Measurements from ENCODE around the gene HDDC2. TPM values are rescaled to one million over a fixed set of nuclear protein-coding genes. Genes with fewer than 3 reads are reported as not detected.

Gene HDDC2
- total and polyA plus RNA-seq, 2 experiments from 2014 or later = 69.5 to 131 TPM

GRCh38 chr6:125231133-125231532 lies 70.6 kb downstream of the HDDC2 start (continued):
- no peak for TF ChIP-seq CTCF (conservative IDR thresholded peaks at IDR 0.05; ENCODE audit: low read depth in 2 of 2)
- TF ChIP-seq EZH2 (IDR thresholded peaks at IDR 0.05; ENCODE audit: low read depth, unreplicated experiment) = no peak
- no peak for TF ChIP-seq EZH2phosphoT487 (IDR thresholded peaks at IDR 0.05; ENCODE audit: unreplicated experiment)

DNA sequence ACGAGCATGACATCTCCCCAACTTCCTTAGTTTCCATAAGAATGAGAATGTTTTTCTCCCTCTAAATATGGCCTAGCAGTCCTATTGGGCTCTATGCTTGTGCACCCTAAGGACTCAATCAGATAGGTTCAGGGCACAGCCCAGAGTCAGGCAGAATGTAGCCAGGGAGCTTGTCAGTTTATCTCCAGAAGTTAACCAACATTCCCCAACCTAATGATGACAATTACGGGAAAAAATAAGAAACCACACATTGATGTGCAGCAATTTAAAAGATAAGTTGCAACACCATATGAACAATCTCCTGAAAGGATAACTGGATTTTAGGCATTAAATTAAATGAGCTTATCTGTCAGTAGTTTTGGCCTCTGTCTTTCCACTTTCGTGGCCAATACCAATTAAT lies 71.1 kb downstream of the HDDC2 start:
- H3K27ac ChIP-seq (ENCODE audit: low read depth) = no peak overlapping the region
- H4K20me1 ChIP-seq (replicated peaks; ENCODE audit: insufficient read depth) = no peaks in the 10 kb centered on the region
- Mint-ChIP-seq H3K27ac (no peak overlapping the region), H3K4me3 (no peak overlapping the region), H3K4me1 (peaks cover 10% of the 10 kb centered on the region; the same call in 2 of the 3 replicates), H3K36me3 (ENCODE audit: low read depth) (no peaks in the 10 kb centered on the region), H3K9me3 (no peaks in the 10 kb centered on the region), H3K27me3 (ENCODE audit: insufficient read depth, low read depth, poor library complexity) (no peaks in the 10 kb centered on the region)
- no peaks in the 10 kb centered on the region for H3K27me3 ChIP-seq (ENCODE audit: insufficient read depth)
- H3K9me2 ChIP-seq (ENCODE audit: insufficient read depth) = no peaks in the 10 kb centered on the region
- H3K4me1 ChIP-seq (ENCODE audit: insufficient read depth) = no peaks in the 10 kb centered on the region
- H3F3A ChIP-seq (replicated peaks; ENCODE audit: low read depth) = no peaks in the 10 kb centered on the region
- H3K79me2 ChIP-seq (replicated peaks; ENCODE audit: insufficient read depth) = no peaks in the 10 kb centered on the region
- no peaks in the 10 kb centered on the region for H3K36me3 ChIP-seq (ENCODE audit: insufficient read depth)
- DNase-seq (ENCODE audit: low spot score) (no peak), ATAC-seq (no peak)
- H3K4me2 ChIP-seq = no peak overlapping the region
- H2AFZ ChIP-seq = no peak overlapping the region
- H3K4me3 ChIP-seq = no peak overlapping the region
- no peak for TF ChIP-seq CREB1 (CRISPR knock-in tag; IDR thresholded peaks at IDR 0.05; ENCODE audit: low read depth)
- no peak for TF ChIP-seq EZH2phosphoT487 (IDR thresholded peaks at IDR 0.05; ENCODE audit: unreplicated experiment)
- TF ChIP-seq, protein P1, sequence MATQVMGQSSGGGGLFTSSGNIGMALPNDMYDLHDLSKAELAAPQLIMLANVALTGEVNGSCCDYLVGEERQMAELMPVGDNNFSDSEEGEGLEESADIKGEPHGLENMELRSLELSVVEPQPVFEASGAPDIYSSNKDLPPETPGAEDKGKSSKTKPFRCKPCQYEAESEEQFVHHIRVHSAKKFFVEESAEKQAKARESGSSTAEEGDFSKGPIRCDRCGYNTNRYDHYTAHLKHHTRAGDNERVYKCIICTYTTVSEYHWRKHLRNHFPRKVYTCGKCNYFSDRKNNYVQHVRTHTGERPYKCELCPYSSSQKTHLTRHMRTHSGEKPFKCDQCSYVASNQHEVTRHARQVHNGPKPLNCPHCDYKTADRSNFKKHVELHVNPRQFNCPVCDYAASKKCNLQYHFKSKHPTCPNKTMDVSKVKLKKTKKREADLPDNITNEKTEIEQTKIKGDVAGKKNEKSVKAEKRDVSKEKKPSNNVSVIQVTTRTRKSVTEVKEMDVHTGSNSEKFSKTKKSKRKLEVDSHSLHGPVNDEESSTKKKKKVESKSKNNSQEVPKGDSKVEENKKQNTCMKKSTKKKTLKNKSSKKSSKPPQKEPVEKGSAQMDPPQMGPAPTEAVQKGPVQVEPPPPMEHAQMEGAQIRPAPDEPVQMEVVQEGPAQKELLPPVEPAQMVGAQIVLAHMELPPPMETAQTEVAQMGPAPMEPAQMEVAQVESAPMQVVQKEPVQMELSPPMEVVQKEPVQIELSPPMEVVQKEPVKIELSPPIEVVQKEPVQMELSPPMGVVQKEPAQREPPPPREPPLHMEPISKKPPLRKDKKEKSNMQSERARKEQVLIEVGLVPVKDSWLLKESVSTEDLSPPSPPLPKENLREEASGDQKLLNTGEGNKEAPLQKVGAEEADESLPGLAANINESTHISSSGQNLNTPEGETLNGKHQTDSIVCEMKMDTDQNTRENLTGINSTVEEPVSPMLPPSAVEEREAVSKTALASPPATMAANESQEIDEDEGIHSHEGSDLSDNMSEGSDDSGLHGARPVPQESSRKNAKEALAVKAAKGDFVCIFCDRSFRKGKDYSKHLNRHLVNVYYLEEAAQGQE (IDR thresholded peaks at IDR 0.05; ENCODE audit: unreplicated experiment) = no peak
- TF ChIP-seq ZNF114 (CRISPR knock-in tag; IDR thresholded peaks at IDR 0.05) = no peak
- no peak for TF ChIP-seq POLR2AphosphoS5 (IDR thresholded peaks at IDR 0.05; ENCODE audit: low read depth)
- no peak for TF ChIP-seq CTCF (conservative IDR thresholded peaks at IDR 0.05; ENCODE audit: low read depth in 2 of 2)
- TF ChIP-seq EZH2 (IDR thresholded peaks at IDR 0.05; ENCODE audit: low read depth, unreplicated experiment) = no peak
- TF ChIP-seq ZNF462 (CRISPR knock-in tag; IDR thresholded peaks at IDR 0.05) = no peak
- TF ChIP-seq STAT1 (IDR thresholded peaks at IDR 0.05; ENCODE audit: unreplicated experiment) = no peak
- no peak for TF ChIP-seq NANOG (IDR thresholded peaks at IDR 0.05; ENCODE audit: borderline replicate concordance)
- TF ChIP-seq JUNB (IDR thresholded peaks at IDR 0.05; ENCODE audit: unreplicated experiment) = no peak
- no peak for TF ChIP-seq ZNF331 (CRISPR knock-in tag; IDR thresholded peaks at IDR 0.05; ENCODE audit: low read depth)
